ENCODE results near the gene EML4.

The EML4 gene

DNA sequence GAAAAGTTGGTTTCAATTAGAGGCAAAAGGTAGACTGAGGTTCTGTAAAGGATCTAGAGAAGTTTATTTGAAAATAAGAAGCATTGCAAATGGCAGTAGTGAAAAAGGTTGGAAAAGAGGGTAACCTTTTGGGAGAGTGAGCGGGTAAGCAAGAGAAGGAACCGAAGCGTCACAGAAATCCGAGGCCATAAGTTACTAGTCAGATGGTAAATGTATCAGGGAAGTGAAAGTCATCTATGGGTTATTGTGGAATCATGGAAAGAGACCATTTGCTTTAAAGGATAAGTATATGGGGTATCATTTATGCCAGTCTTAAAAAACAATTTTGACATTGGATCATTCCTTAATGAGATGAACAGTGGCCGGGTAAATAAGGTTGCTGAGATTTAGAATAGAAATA, 30.5 kb downstream of the EML4 start:
- TF ChIP-seq, protein P1, sequence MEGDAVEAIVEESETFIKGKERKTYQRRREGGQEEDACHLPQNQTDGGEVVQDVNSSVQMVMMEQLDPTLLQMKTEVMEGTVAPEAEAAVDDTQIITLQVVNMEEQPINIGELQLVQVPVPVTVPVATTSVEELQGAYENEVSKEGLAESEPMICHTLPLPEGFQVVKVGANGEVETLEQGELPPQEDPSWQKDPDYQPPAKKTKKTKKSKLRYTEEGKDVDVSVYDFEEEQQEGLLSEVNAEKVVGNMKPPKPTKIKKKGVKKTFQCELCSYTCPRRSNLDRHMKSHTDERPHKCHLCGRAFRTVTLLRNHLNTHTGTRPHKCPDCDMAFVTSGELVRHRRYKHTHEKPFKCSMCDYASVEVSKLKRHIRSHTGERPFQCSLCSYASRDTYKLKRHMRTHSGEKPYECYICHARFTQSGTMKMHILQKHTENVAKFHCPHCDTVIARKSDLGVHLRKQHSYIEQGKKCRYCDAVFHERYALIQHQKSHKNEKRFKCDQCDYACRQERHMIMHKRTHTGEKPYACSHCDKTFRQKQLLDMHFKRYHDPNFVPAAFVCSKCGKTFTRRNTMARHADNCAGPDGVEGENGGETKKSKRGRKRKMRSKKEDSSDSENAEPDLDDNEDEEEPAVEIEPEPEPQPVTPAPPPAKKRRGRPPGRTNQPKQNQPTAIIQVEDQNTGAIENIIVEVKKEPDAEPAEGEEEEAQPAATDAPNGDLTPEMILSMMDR (IDR thresholded peaks at IDR 0.05; ENCODE audit: low read depth, low read length, missing control alignments) = no peak
- DNase-seq (ENCODE audit: low read depth) = no peak
- in situ Hi-C loops (cut with HindIII; ENCODE audit: low sequenced_read_pairs) = no loop called here
- H3K4me3 ChIP-seq (ENCODE audit: low read depth, low read length) = no peak overlapping the region

- no peak overlapping the region for H3K4me3 ChIP-seq (ENCODE audit: low read depth, low read length)
- no peak for DNase-seq (ENCODE audit: low read depth)
- TF ChIP-seq, protein P1 (IDR thresholded peaks at IDR 0.05; ENCODE audit: low read depth, low read length, missing control alignments) = no peak
- in situ Hi-C loops (cut with HindIII; ENCODE audit: low sequenced_read_pairs) = no loop called here
Observed at GRCh38 chr2:42200926-42201855, 32.0 kb downstream of the EML4 start.

GRCh38 chr2:42202634-42203008, 33.5 kb downstream of the EML4 start:
- DNase-seq (ENCODE audit: low read depth) = no peak
- TF ChIP-seq, protein P1 (IDR thresholded peaks at IDR 0.05; ENCODE audit: low read depth, low read length, missing control alignments) = no peak
- H3K4me3 ChIP-seq (ENCODE audit: low read depth, low read length) = no peak overlapping the region
- in situ Hi-C loops (cut with HindIII; ENCODE audit: low sequenced_read_pairs) = no loop called here

GRCh38 chr2:42203792-42204191, 34.6 kb downstream of the EML4 start:
- in situ Hi-C loops (cut with HindIII; ENCODE audit: low sequenced_read_pairs) = no loop called here
- no peak for DNase-seq (ENCODE audit: low read depth)

GRCh38 chr2:42205337-42205736, 36.2 kb downstream of the EML4 start:
- DNase-seq (ENCODE audit: low read depth) = no peak
- in situ Hi-C loops (cut with HindIII; ENCODE audit: low sequenced_read_pairs) = no loop called here
- TF ChIP-seq, protein P1 (IDR thresholded peaks at IDR 0.05; ENCODE audit: low read depth, low read length, missing control alignments) = no peak
- no peak overlapping the region for H3K4me3 ChIP-seq (ENCODE audit: low read depth, low read length)

More at GRCh38 chr2:42203792-42204191, 34.6 kb downstream of the EML4 start:
- H3K4me3 ChIP-seq (ENCODE audit: low read depth, low read length) = no peak overlapping the region
- TF ChIP-seq, protein P1 (IDR thresholded peaks at IDR 0.05; ENCODE audit: low read depth, low read length, missing control alignments) = no peak

GRCh38 chr2:42207826-42208225, 38.7 kb downstream of the EML4 start:
- H3K4me3 ChIP-seq (ENCODE audit: low read depth, low read length) = no peak overlapping the region
- in situ Hi-C loops (cut with HindIII; ENCODE audit: low sequenced_read_pairs) = no loop called here
- TF ChIP-seq, protein P1 (IDR thresholded peaks at IDR 0.05; ENCODE audit: low read depth, low read length, missing control alignments) = no peak
- no peak for DNase-seq (ENCODE audit: low read depth)

Data from astrocyte of the cerebellum (primary cell).